Peyer's patch (tissue), 4 donors: ENCODE measurements around the gene CD81. TPM values are rescaled to one million over a fixed set of nuclear protein-coding genes. Genes with fewer than 3 reads are reported as not detected.
"Not testable (repeated sequence)": the region's sequence is repeated elsewhere in the genome, so short reads cannot be mapped to it uniquely, and the experiment has no call there.

Experiments
- DNase-seq, 3 donors: peaks; one replicate each; pipeline ENCODE4 v3.0.0-alpha.2; 2017 to 2019
- H3K27ac ChIP-seq, 4 donors: fragments of 200-600 bp; sonication (generic); one replicate each; pipeline ENCODE4 v1.5.1; 2016 to 2019
- H3K27me3 ChIP-seq, 2 donors: fragments of 200-600 bp; sonication (generic); one replicate each; pipeline ENCODE4 v1.5.1; 2019
- H3K36me3 ChIP-seq, 3 donors: fragments of 200-600 bp; sonication (generic); one replicate each; pipeline ENCODE4 v1.5.1; 2016 to 2019
- H3K4me1 ChIP-seq, 4 donors: fragments of 200-600 bp; sonication (generic); one replicate each; pipeline ENCODE4 v1.5.1; 2016 to 2019
- H3K4me3 ChIP-seq, 4 donors: fragments of 200-600 bp; sonication (generic); 1 replicate in 3 of 4; 2 replicates in 1 of 4; pipeline ENCODE4 v1.5.1; 2016 to 2019; ENCODE audit warnings: mild to moderate bottlenecking in 1 of 4
- H3K9me3 ChIP-seq, 4 donors: fragments of 200-600 bp; sonication (generic); one replicate each; pipeline ENCODE4 v1.5.1; 2016 to 2019; ENCODE audit warnings: mild to moderate bottlenecking in 1 of 4
- CTCF ChIP-seq, 6 experiments: fragments of 450-650 bp in 4 of 6; fragments of 200-600 bp in 2 of 6; sonication (generic) in 1 of 6; IDR thresholded peaks; one replicate each; pipeline ENCODE4 v1.5.1; 2017 to 2019; ENCODE audit warnings: antibody characterized with exemption in 6 of 6, mild to moderate bottlenecking in 3 of 6, moderate library complexity in 1 of 6
- POLR2A ChIP-seq, 2 donors: fragments of 450-650 bp; IDR thresholded peaks; one replicate each; pipeline ENCODE4 v1.5.1; 2017; ENCODE audit warnings: antibody characterized with exemption in 2 of 2, mild to moderate bottlenecking in 2 of 2, moderate library complexity in 2 of 2
- total RNA-seq, 4 donors: library from RNA; depleted of rRNA; stranded (reverse); fragments of >200 nt; gene quantifications; one replicate each; pipeline ENCODE4 v1.1.0, GENCODE V29; 2016

CD81 gene
- total RNA-seq, 4 donors from 2014 or later, result 49.2 to 124 (median 100) TPM

GRCh38 chr11:2331404-2331803 lies 45.7 kb upstream of the CD81 start:
- Histone ChIP-seq H3K9me3 (no peaks in the 10 kb centered on the region), H3K4me1 (no peaks in the 10 kb centered on the region), H3K36me3 (no peaks in the 10 kb centered on the region), H3K27ac (no peak overlapping the region), H3K27me3 (no peaks in the 10 kb centered on the region), H3K4me3 (no peak overlapping the region)
- no peak for DNase-seq
- no peak for TF ChIP-seq CTCF (IDR thresholded peaks at IDR 0.05)
- no peak for TF ChIP-seq POLR2A (IDR thresholded peaks at IDR 0.05)

- not testable (repeated sequence) for H3K27ac ChIP-seq, H3K4me3 ChIP-seq, H3K4me1 ChIP-seq, H3K36me3 ChIP-seq, H3K27me3 ChIP-seq, DNase-seq, H3K9me3 ChIP-seq
Observed at GRCh38 chr11:2332569-2332968, 44.5 kb upstream of the CD81 start.

GRCh38 chr11:2333486-2334205 lies 43.5 kb upstream of the CD81 start:
- H3K4me1 ChIP-seq, DNase-seq, H3K27ac ChIP-seq, H3K27me3 ChIP-seq, H3K4me3 ChIP-seq, H3K36me3 ChIP-seq, H3K9me3 ChIP-seq: not testable (repeated sequence)

GRCh38 chr11:2335286-2335685 lies 41.8 kb upstream of the CD81 start:
- not testable (repeated sequence) for H3K4me3 ChIP-seq, H3K4me1 ChIP-seq, DNase-seq, H3K9me3 ChIP-seq, H3K36me3 ChIP-seq, H3K27me3 ChIP-seq, H3K27ac ChIP-seq

- H3K4me1 ChIP-seq, H3K9me3 ChIP-seq, H3K4me3 ChIP-seq, H3K27ac ChIP-seq, H3K36me3 ChIP-seq, H3K27me3 ChIP-seq: not testable (repeated sequence)
- peak in 1 of 3 donors; percentile 19 for DNase-seq
Observed at GRCh38 chr11:2338760-2339159, 38.4 kb upstream of the CD81 start.

GRCh38 chr11:2342557-2342956 lies 34.6 kb upstream of the CD81 start:
- Histone ChIP-seq H3K36me3 (no peaks in the 10 kb centered on the region), H3K27me3 (no peaks in the 10 kb centered on the region), H3K27ac (no peak overlapping the region), H3K4me1 (no peaks in the 10 kb centered on the region), H3K4me3 (no peak overlapping the region), H3K9me3 (no peaks in the 10 kb centered on the region)
- no peak for TF ChIP-seq CTCF (IDR thresholded peaks at IDR 0.05)
- no peak for DNase-seq

- Histone ChIP-seq H3K27me3 (no peaks in the 10 kb centered on the region), H3K9me3 (no peaks in the 10 kb centered on the region), H3K4me3 (no peak overlapping the region), H3K4me1 (no peaks in the 10 kb centered on the region), H3K36me3 (no peaks in the 10 kb centered on the region), H3K27ac (no peak overlapping the region)
- no peak for DNase-seq
- TF ChIP-seq CTCF (IDR thresholded peaks at IDR 0.05) (no peak), POLR2A (IDR thresholded peaks at IDR 0.05) (no peak)
Observed at GRCh38 chr11:2342981-2343380, 34.1 kb upstream of the CD81 start.

- no peaks in the 10 kb centered on the region for H3K4me1 ChIP-seq
- H3K9me3 ChIP-seq, result no peaks in the 10 kb centered on the region
- H3K4me3 ChIP-seq, result no peak overlapping the region
- no peak for DNase-seq
- no peaks in the 10 kb centered on the region for H3K27me3 ChIP-seq
- no peak for TF ChIP-seq POLR2A (IDR thresholded peaks at IDR 0.05)
- no peak for TF ChIP-seq CTCF (IDR thresholded peaks at IDR 0.05)
- H3K27ac ChIP-seq, result no peak overlapping the region
- no peaks in the 10 kb centered on the region for H3K36me3 ChIP-seq
Observed at GRCh38 chr11:2343502-2343901, 33.6 kb upstream of the CD81 start.
